ENCODE data around the gene CCDC50. TPM values are rescaled to one million over a fixed set of nuclear protein-coding genes. Genes with fewer than 3 reads are reported as not detected.

Gene CCDC50
- total RNA-seq, 2 donors from 2014 or later = 99.5 to 169 TPM

DNA sequence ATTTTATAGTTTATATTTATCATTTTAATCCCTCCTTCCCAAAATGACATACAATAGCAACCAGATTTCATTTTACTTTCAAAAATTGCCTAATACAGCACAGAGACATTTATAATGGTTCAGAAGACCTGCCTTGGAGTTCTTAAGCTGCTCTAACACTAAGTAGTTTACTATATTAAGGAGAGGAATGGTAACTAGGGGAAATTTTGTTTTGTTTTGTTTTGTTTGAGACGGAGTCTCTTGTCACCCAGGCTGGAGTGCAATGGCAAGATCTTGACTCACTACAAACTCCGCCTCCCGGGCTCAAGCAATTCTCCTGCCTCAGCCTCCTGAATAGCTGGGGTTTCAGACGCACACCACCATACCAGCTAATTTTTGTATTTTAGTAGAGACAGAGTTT, 22.8 kb upstream of the CCDC50 start:
- H3K9me3 ChIP-seq = no peaks in the 10 kb centered on the region
- H3K4me3 ChIP-seq = no peak overlapping the region
- H3K36me3 ChIP-seq = no peaks in the 10 kb centered on the region
- DNase-seq (ENCODE audit: low spot score) (no peak), ATAC-seq (ENCODE audit: insufficient number of reproducible peaks, low FRiP score, low read depth) (no peak)
- TF ChIP-seq, protein P1, sequence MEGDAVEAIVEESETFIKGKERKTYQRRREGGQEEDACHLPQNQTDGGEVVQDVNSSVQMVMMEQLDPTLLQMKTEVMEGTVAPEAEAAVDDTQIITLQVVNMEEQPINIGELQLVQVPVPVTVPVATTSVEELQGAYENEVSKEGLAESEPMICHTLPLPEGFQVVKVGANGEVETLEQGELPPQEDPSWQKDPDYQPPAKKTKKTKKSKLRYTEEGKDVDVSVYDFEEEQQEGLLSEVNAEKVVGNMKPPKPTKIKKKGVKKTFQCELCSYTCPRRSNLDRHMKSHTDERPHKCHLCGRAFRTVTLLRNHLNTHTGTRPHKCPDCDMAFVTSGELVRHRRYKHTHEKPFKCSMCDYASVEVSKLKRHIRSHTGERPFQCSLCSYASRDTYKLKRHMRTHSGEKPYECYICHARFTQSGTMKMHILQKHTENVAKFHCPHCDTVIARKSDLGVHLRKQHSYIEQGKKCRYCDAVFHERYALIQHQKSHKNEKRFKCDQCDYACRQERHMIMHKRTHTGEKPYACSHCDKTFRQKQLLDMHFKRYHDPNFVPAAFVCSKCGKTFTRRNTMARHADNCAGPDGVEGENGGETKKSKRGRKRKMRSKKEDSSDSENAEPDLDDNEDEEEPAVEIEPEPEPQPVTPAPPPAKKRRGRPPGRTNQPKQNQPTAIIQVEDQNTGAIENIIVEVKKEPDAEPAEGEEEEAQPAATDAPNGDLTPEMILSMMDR (IDR thresholded peaks at IDR 0.05) = no peak
- no peaks in the 10 kb centered on the region for H3K27me3 ChIP-seq (replicated peaks; ENCODE audit: insufficient read depth)
- H3K27ac ChIP-seq = no peak overlapping the region
- no peaks in the 10 kb centered on the region for H3K4me1 ChIP-seq (ENCODE audit: control insufficient read depth in 1 of 2, low read depth in 2 of 2)

DNA sequence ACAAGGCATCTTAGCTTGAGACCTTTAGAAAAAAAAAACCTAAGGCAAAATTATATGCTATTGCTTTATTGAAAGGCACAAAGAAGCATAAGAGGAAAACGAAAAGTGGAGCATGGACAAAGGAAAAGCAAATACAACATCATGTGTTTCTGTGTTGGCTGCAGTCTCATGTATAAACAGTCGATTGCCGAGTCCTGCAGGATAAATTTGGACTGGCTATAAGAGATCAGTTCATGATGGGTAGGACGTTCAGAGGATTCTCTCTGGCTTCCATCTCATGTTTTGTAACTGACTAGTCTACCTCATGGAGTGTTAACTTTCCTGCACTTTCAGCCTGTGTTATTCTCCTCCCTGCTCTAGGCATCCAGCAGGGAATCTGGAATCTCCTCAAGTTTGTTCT, 21.9 kb upstream of the CCDC50 start:
- TF ChIP-seq, protein P1 (IDR thresholded peaks at IDR 0.05) = no peak
- no peaks in the 10 kb centered on the region for H3K4me1 ChIP-seq (ENCODE audit: control insufficient read depth in 1 of 2, low read depth in 2 of 2)
- H3K36me3 ChIP-seq = no peaks in the 10 kb centered on the region
- no peaks in the 10 kb centered on the region for H3K27me3 ChIP-seq (replicated peaks; ENCODE audit: insufficient read depth)
- H3K9me3 ChIP-seq = no peaks in the 10 kb centered on the region
- DNase-seq (ENCODE audit: low spot score) (no peak), ATAC-seq (ENCODE audit: insufficient number of reproducible peaks, low FRiP score, low read depth) (no peak)
- H3K4me3 ChIP-seq = no peak overlapping the region
- H3K27ac ChIP-seq = no peak overlapping the region

DNA sequence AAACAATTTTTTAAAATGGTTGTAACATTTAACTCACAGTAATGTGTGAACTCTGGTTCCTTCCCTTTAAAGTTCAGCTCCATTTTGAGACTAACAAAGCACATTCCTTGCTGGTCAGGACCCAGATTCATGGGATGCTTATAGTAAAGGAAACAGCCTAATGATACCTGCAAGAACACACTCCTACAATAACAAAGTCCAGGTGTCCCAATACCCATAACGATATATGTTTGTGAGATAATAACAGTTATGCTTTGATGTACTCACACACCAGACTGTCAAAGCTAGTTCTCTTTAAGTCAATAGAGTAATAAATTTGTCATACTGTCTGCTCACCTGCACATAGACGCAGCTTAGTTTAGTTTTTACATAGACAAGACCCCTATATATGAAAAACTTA, 15.9 kb upstream of the CCDC50 start:
- no peak for ATAC-seq (ENCODE audit: insufficient number of reproducible peaks, low FRiP score, low read depth)
- no peaks in the 10 kb centered on the region for H3K9me3 ChIP-seq
- TF ChIP-seq, protein P1 (IDR thresholded peaks at IDR 0.05) = no peak
- H3K4me3 ChIP-seq = no peak overlapping the region
- H3K27me3 ChIP-seq (replicated peaks; ENCODE audit: insufficient read depth) = no peaks in the 10 kb centered on the region
- no peak for DNase-seq (ENCODE audit: low spot score)
- H3K4me1 ChIP-seq (ENCODE audit: control insufficient read depth in 1 of 2, low read depth in 2 of 2) = no peaks in the 10 kb centered on the region
- no peaks in the 10 kb centered on the region for H3K36me3 ChIP-seq
- no peak overlapping the region for H3K27ac ChIP-seq

DNA sequence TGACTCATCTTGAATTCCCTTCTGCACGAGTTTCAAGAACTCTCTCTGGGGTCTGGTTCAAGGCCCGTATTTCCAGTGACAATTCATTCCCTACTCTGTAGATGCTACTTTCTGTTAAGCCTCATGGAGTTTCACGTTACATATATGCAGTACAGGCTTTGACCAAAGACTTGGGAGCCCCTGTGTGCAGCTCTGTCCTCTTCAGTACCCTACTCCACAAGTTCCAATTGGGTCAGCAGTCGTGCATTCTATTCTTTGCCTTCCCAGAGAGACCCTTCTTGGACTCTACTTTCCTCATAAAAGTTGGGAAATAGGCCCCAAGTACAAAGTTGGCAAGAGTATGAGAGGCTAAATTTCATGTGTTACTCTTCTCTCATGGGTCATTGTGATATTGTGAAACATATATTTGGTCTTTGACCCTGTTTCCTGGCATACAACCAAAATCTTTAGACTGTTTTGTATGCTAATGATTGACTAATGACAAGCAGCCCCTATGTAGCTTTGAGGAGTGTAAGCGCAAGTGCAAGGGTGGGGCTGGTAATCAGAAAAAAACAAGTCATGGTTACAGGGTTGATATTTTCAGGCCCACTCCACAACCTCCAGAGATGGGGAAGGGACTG, 15.0 kb upstream of the CCDC50 start:
- Histone ChIP-seq H3K4me1 (ENCODE audit: control insufficient read depth in 1 of 2, low read depth in 2 of 2) (no peaks in the 10 kb centered on the region), H3K27me3 (replicated peaks; ENCODE audit: insufficient read depth) (no peaks in the 10 kb centered on the region), H3K27ac (no peak overlapping the region), H3K4me3 (no peak overlapping the region), H3K36me3 (no peaks in the 10 kb centered on the region), H3K9me3 (no peaks in the 10 kb centered on the region)
- ATAC-seq (ENCODE audit: insufficient number of reproducible peaks, low FRiP score, low read depth) = no peak
- TF ChIP-seq, protein P1 (IDR thresholded peaks at IDR 0.05) = no peak
- no peak for DNase-seq (ENCODE audit: low spot score)

DNA sequence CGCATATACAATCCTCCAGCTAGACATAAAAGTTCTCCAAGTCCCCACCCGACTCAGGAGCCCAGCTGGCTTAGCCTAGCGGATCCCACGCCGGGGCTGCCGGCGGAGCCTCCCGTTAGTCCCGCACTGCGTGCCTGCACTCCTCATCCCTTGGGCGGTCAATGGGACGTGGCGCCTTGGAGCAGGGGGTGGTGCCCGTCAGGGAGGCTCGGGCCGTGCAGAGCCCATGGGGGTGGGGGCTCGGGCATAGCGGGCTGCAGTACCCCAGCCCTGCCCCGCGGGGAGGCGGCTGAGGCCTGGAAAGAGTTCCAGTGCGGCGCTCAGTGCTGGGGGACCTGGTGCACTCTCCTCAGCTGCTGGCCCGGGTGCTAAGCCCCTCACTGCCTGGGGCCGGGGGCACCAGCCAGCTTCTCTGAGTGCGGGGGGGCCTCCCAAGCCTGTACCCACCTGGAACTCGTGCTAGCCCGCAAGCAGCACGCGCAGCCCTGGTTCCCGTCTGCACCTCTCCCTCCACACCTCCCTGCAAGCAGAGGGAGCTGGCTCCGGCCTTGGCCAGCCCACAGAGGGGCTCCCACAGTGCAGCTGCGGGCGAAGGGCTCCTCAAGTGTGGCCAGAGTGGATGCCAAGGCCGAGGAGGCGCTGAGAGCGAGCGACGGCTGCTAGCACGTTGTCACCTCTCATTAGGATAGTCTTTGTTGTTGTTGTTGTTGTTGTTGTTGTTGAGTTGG, 12.2 kb upstream of the CCDC50 start:
- no peaks in the 10 kb centered on the region for H3K9me3 ChIP-seq
- DNase-seq (ENCODE audit: low spot score) (no peak), ATAC-seq (ENCODE audit: insufficient number of reproducible peaks, low FRiP score, low read depth) (no peak)
- no peaks in the 10 kb centered on the region for H3K36me3 ChIP-seq
- TF ChIP-seq, protein P1 (IDR thresholded peaks at IDR 0.05) = no peak
- H3K27me3 ChIP-seq (replicated peaks; ENCODE audit: insufficient read depth) = no peaks in the 10 kb centered on the region
- H3K4me1 ChIP-seq (ENCODE audit: control insufficient read depth in 1 of 2, low read depth in 2 of 2) = no peaks in the 10 kb centered on the region
- no peak overlapping the region for H3K27ac ChIP-seq
- H3K4me3 ChIP-seq = no peak overlapping the region

Data from thoracic aorta (tissue), 2 donors.